Adrenal gland (tissue), 12 donors: ENCODE measurements around the gene SNAP25. TPM values are rescaled to one million over a fixed set of nuclear protein-coding genes. Genes with fewer than 3 reads are reported as not detected.

Source experiments
- DNase-seq, 7 donors: peaks; one replicate each; pipeline ENCODE4 v3.0.0-alpha.2; 2019 to 2020
- H3K27ac ChIP-seq, 5 donors: fragments of 200-600 bp; sonication (generic) in 4 of 5; 1 replicate in 3 of 5; 2 replicates in 2 of 5; pipeline versions ENCODE4 v1.5.1 to v1.8.0; 2016 to 2020; ENCODE audit warnings: mild to moderate bottlenecking in 1 of 5
- H3K27me3 ChIP-seq: fragments of 200-600 bp; 2 replicates; pipeline ENCODE4 v1.8.0; 2021
- H3K36me3 ChIP-seq, 2 donors: fragments of 200-600 bp; replicated peaks in 1 of 2; 1 replicate in 1 of 2; 2 replicates in 1 of 2; pipeline versions ENCODE4 v1.5.1 to v1.8.0; 2018 to 2022
- H3K4me1 ChIP-seq, 2 donors: fragments of 200-600 bp; replicated peaks in 1 of 2; 1 replicate in 1 of 2; 2 replicates in 1 of 2; pipeline versions ENCODE4 v1.5.1 to v1.8.0; 2018 to 2021
- H3K4me3 ChIP-seq, 4 donors: fragments of 200-600 bp; sonication (generic) in 3 of 4; one replicate each; pipeline ENCODE4 v1.5.1; 2016 to 2018
- H3K9me3 ChIP-seq, 3 donors: fragments of 200-600 bp; sonication (generic) in 1 of 3; replicated peaks in 1 of 3; 1 replicate in 2 of 3; 2 replicates in 1 of 3; pipeline versions ENCODE4 v1.5.1 to v1.8.0; 2016 to 2021
- POLR2A ChIP-seq, 2 donors: fragments of 450-650 bp; IDR thresholded peaks; one replicate each; pipeline ENCODE4 v1.6.1; 2017; ENCODE audit warnings: antibody characterized with exemption in 2 of 2, mild to moderate bottlenecking in 2 of 2, moderate library complexity in 1 of 2
- whole genome bisulfite sequencing, 4 donors: extraction: QIAGEN DNeasy Blood & Tissue Kit in 2 of 4; methylation state at CpG; one replicate each; pipeline versions ENCODE4 v1.1.5 to v1.1.7; 2013 to 2017; 5-methylcytosine and 5-hydroxymethylcytosine counted together
- intact Hi-C, 2 donors: fragments of 100-400 bp; cut with DNase I; formaldehyde crosslinking; loops; one replicate each; pipeline versions ENCODE4 v1.14.1 to v1.15.0; 2022 to 2023
- polyA plus RNA-seq, 3 donors: library from polyadenylated mRNA; stranded (reverse); fragments of 200-250 nt in 2 of 3; fragments of 350-450 nt in 1 of 3; fragmentation: Illumina TruSeq in 1 of 3; extraction: RNeasy Lipid Tissue Mini Kit (QIAGEN cat#74804) in 1 of 3; gene quantifications; one replicate each; pipeline ENCODE4 v1.2.3, GENCODE V29; 2013 to 2014
- total RNA-seq, 9 donors: library from RNA; depleted of rRNA in 4 of 9; stranded (reverse); fragments of >200 nt in 4 of 9; fragments of 120-200 nt in 1 of 9; fragmentation: NEBNext Ultra II Directional in 1 of 9; extraction: Animal tissue kit (Norgen Biotek cat#: 25700) in 1 of 9; gene quantifications; one replicate each; pipeline versions ENCODE4 v1.1.0 to v1.2.4, GENCODE V29; 2013 to 2023
- TF ChIP-seq, protein P1 (sequence below), 6 experiments: fragments of 450-650 bp in 4 of 6; fragments of 200-600 bp in 2 of 6; sonication (generic) in 1 of 6; IDR thresholded peaks; 1 replicate in 5 of 6; 2 replicates in 1 of 6; pipeline versions ENCODE4 v1.5.1 to v1.8.0; 2016 to 2021; ENCODE audit warnings: antibody characterized with exemption in 6 of 6, mild to moderate bottlenecking in 2 of 6, moderate library complexity in 1 of 6
- donor health status: healthy with polysubstance abuse.
- donor health status: Bipolar disorder and iron deficiency.
- donor health status: DM: yes; HTN: yes; CAD: no.
- donor health status: DM: no; HTN: no; CAD: no.
- donor health status: DM: no; HTN: no; CAD: no.
- donor health status: DM: yes; HTN: yes; CAD: no.

The SNAP25 gene
- total and polyA plus RNA-seq, 12 donors: 1.0 to 35.9 (median 11.8) TPM; not detected in 1

DNA sequence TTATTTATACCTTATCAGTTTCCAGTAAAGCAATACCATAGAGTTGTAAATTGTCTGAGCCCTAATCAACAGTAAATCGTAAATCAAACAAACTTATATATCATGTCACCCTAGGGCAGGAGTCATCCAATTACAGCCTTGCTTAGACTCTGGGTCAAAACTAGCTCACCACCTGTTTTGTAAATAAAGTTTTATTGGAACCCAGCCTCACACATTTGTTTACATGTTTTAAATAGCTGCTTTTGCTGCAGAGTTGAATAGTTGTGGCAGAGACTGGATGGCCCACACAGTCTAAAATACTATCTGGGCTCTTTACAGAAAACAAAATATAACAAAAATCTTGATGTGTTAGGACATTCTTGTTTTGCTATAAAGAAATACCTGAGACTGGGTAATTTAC lies 121.0 kb downstream of the SNAP25 start:
- no peak overlapping the region for H3K4me3 ChIP-seq
- H3K9me3 ChIP-seq: no peaks in the 10 kb centered on the region
- H3K27me3 ChIP-seq: no peaks in the 10 kb centered on the region
- intact Hi-C loops: no loop called here
- TF ChIP-seq, protein P1, sequence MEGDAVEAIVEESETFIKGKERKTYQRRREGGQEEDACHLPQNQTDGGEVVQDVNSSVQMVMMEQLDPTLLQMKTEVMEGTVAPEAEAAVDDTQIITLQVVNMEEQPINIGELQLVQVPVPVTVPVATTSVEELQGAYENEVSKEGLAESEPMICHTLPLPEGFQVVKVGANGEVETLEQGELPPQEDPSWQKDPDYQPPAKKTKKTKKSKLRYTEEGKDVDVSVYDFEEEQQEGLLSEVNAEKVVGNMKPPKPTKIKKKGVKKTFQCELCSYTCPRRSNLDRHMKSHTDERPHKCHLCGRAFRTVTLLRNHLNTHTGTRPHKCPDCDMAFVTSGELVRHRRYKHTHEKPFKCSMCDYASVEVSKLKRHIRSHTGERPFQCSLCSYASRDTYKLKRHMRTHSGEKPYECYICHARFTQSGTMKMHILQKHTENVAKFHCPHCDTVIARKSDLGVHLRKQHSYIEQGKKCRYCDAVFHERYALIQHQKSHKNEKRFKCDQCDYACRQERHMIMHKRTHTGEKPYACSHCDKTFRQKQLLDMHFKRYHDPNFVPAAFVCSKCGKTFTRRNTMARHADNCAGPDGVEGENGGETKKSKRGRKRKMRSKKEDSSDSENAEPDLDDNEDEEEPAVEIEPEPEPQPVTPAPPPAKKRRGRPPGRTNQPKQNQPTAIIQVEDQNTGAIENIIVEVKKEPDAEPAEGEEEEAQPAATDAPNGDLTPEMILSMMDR (IDR thresholded peaks at IDR 0.05): no peak
- no peak for TF ChIP-seq POLR2A (IDR thresholded peaks at IDR 0.05)
- no peak for DNase-seq
- H3K36me3 ChIP-seq: no peaks in the 10 kb centered on the region
- no peak overlapping the region for H3K27ac ChIP-seq
- H3K4me1 ChIP-seq: no peaks in the 10 kb centered on the region
- 84 to 100% (median 88%) methylated on average over 1 of the region's 1 CpG for WGBS, 4 donors

DNA sequence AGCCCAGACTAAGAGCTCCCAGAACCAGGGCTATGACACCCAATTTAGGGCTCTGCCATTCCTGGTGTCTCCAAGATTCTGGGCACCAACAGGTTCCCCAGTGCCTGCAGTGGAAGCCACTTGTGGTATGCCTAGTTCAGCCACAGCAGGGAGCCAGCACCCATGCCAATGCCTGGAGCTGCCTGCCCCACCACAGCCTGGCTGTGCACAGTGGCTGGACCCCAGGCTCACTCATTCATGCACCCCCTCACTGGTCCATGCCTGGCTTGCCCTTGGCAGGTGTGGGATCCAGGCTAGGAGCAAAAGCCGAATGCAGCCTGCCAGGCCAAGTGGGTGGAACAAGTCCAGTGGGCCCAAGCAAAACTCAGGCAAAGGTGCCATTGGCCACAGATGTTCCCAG lies 123.5 kb downstream of the SNAP25 start:
- Histone ChIP-seq H3K27me3 (no peaks in the 10 kb centered on the region), H3K36me3 (no peaks in the 10 kb centered on the region), H3K27ac (no peak overlapping the region), H3K9me3 (no peaks in the 10 kb centered on the region), H3K4me1 (no peaks in the 10 kb centered on the region), H3K4me3 (no peak overlapping the region)
- WGBS, 4 donors: 86 to 100% (median 95%) methylated on average over 1 of the region's 1 CpG; no CpG with 5 or more reads in 1 of the 4 donors
- no peak for TF ChIP-seq POLR2A (IDR thresholded peaks at IDR 0.05)
- TF ChIP-seq, protein P1 (IDR thresholded peaks at IDR 0.05): no peak
- no peak for DNase-seq
- intact Hi-C loops: no loop called here

DNA sequence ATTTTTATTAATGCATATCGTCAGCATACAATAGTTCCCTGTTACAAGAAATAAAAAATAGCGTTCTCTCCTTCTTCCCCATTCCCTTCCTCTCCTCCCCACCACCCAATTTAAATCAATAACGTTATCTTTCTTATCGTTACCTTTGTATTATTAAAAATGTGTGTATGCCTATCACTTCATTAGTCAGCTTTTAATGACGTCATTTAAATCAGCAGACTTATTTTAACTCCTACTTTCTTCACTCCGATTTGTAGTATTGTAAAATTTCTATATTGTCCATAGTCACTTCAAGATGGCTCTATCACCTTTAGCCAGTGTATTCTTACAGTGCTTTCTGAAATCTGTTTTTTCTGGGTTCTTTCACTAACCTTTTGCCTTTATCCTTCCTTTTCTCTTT lies 126.3 kb downstream of the SNAP25 start:
- intact Hi-C loops: no loop called here
- no peak overlapping the region for H3K27ac ChIP-seq
- DNase-seq: no peak
- no peaks in the 10 kb centered on the region for H3K9me3 ChIP-seq
- no peak for TF ChIP-seq POLR2A (IDR thresholded peaks at IDR 0.05)
- TF ChIP-seq, protein P1 (IDR thresholded peaks at IDR 0.05): no peak
- no peak overlapping the region for H3K4me3 ChIP-seq
- H3K27me3 ChIP-seq: no peaks in the 10 kb centered on the region
- no peaks in the 10 kb centered on the region for H3K4me1 ChIP-seq
- 86 to 89% (median 87%) methylated on average over 6 of the region's 6 CpGs for WGBS, 4 donors
- H3K36me3 ChIP-seq: no peaks in the 10 kb centered on the region

DNA sequence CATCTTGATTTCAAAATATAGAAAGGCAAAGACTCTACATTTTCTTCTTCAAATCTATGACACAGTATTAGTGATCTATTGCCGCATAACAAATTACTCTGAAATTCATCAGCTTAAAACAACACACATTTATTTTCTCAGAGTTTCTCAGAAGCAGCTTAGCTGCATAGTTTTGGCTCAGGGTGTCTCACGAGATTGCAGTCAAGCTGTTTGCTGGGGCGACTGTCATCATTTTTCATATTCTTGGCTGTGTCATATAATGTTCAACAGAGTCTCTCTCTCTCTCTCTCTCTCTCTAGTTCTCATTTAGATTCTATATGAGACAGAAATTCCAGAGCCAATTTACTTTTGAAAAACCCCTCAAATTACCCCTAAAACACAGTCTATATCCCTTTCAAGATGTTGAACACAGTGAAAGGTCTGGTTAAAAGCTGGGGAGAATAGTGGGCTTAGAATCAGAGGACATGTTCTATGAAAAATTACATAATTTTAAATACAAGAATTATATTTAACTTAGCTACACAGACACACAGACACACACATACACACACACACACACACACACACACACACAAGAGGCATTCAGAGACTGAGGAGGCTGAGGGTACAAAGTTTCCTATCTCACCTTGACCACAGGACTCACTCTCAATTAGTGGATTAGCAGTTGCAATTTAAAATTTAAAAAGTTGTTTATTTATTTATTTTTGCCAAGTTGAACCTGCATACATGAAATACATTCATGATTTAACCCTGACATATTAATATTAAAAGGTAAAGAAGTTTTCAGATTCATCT lies 128.7 kb downstream of the SNAP25 start:
- TF ChIP-seq, protein P1 (IDR thresholded peaks at IDR 0.05): no peak
- no peak for TF ChIP-seq POLR2A (IDR thresholded peaks at IDR 0.05)
- no peak overlapping the region for H3K27ac ChIP-seq

More for the DNA sequence above, 128.7 kb downstream of the SNAP25 start:
- Histone ChIP-seq H3K9me3 (no peaks in the 10 kb centered on the region), H3K4me1 (no peaks in the 10 kb centered on the region), H3K4me3 (no peak overlapping the region), H3K36me3 (no peaks in the 10 kb centered on the region), H3K27me3 (no peaks in the 10 kb centered on the region)
- intact Hi-C loops: no loop called here
- WGBS, 4 donors: 42 to 58% (median 51%) methylated on average over 3 of the region's 3 CpGs
- DNase-seq: no peak
